ENCODE results near the gene KDM4B. TPM values are rescaled to one million over a fixed set of nuclear protein-coding genes. Genes with fewer than 3 reads are reported as not detected.

The KDM4B gene
- total and polyA plus RNA-seq, 12 donors: 12.4 to 35.8 (median 30.3) TPM

- H3K9me3 ChIP-seq: no peaks in the 10 kb centered on the region
- TF ChIP-seq, protein P1, sequence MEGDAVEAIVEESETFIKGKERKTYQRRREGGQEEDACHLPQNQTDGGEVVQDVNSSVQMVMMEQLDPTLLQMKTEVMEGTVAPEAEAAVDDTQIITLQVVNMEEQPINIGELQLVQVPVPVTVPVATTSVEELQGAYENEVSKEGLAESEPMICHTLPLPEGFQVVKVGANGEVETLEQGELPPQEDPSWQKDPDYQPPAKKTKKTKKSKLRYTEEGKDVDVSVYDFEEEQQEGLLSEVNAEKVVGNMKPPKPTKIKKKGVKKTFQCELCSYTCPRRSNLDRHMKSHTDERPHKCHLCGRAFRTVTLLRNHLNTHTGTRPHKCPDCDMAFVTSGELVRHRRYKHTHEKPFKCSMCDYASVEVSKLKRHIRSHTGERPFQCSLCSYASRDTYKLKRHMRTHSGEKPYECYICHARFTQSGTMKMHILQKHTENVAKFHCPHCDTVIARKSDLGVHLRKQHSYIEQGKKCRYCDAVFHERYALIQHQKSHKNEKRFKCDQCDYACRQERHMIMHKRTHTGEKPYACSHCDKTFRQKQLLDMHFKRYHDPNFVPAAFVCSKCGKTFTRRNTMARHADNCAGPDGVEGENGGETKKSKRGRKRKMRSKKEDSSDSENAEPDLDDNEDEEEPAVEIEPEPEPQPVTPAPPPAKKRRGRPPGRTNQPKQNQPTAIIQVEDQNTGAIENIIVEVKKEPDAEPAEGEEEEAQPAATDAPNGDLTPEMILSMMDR (IDR thresholded peaks at IDR 0.05): no peak
- 97 to 99% methylated on average over 19 of the region's 19 CpGs for WGBS, 2 donors
- ATAC-seq (no peak), DNase-seq (no peak)
- no peaks in the 10 kb centered on the region for H3K27me3 ChIP-seq
- no peak overlapping the region for H3K4me3 ChIP-seq
- H3K36me3 ChIP-seq: peaks cover 0 to 88% (median 20%) of the 10 kb centered on the region in 9 donors
- no peak overlapping the region for H3K27ac ChIP-seq
- intact Hi-C loops (cut with DNase I): no loop called here
- H3K4me1 ChIP-seq: peaks cover 6 to 28% (median 8%) of the 10 kb centered on the region in 9 donors
Observed at GRCh38 chr19:5080809-5081208, 111.9 kb downstream of the KDM4B start.

DNA sequence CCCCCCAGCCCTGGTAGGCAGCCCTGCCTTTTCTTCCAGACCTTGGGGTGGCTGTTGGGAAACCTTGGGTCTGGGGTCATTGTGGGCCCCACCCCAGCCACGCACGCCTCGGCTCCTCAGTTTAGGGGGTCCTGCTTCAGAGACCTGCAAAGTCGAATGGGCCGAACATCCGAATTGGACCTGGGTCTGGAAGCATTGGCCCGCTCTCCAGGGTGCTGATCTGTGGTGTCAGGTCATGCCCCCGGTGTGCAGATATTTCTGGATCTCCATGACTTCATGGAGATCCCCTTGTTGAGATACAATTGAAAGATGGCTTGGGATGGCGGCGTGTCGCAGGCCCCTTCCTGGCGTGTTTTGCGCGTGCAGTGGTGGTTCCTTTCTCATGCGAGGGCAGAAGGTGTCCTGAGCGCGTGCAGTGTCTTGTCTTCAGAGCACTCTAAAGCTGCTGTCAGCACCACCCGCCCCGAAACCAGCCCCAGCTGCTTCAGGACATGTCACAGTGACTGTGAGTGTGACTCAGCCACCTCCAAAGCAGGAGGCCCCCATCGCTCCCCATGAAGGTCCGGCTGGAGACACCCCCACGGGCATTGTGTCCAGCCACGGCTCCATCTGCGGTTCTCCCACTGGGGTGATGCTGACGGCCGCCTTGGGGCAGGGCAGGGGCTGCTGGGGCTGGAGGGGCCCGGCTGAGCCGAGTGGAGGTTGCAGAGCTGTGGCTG is 112.7 kb downstream of the KDM4B start:
- H3K27ac ChIP-seq: no peak overlapping the region
- DNase-seq: no peak
- no peak overlapping the region for H3K4me3 ChIP-seq
- 95 to 96% methylated on average over 28 of the region's 28 CpGs for WGBS, 2 donors
- TF ChIP-seq, protein P1 (IDR thresholded peaks at IDR 0.05): no peak
- ATAC-seq: no peak
- H3K9me3 ChIP-seq: no peaks in the 10 kb centered on the region
- H3K36me3 ChIP-seq: peaks cover 0 to 95% (median 21%) of the 10 kb centered on the region in 9 donors
- H3K4me1 ChIP-seq: peaks cover 6 to 28% (median 8%) of the 10 kb centered on the region in 9 donors
- no peaks in the 10 kb centered on the region for H3K27me3 ChIP-seq
- intact Hi-C loops (cut with DNase I): no loop called here

- peak overlapping the region in 4 of 10 donors; percentile 9 to 41 (median 18) for H3K27ac ChIP-seq
- TF ChIP-seq, protein P1 (IDR thresholded peaks at IDR 0.05): no peak
- 39 to 63% methylated on average over 13 of the region's 13 CpGs for WGBS, 2 donors
- no peaks in the 10 kb centered on the region for H3K27me3 ChIP-seq
- DNase-seq (peak in 1 of 2 donors; percentile 29), ATAC-seq (peak in 7 of 8 donors; percentile 34 to 72 (median 50))
- no peak overlapping the region for H3K4me3 ChIP-seq
- no peaks in the 10 kb centered on the region for H3K9me3 ChIP-seq
- peaks cover 5 to 22% (median 8%) of the 10 kb centered on the region in 9 donors for H3K4me1 ChIP-seq
- intact Hi-C loops (cut with DNase I): no loop called here
- peaks cover 0 to 95% (median 30%) of the 10 kb centered on the region in 9 donors for H3K36me3 ChIP-seq
Observed at GRCh38 chr19:5083547-5083965, 114.6 kb downstream of the KDM4B start.

DNA sequence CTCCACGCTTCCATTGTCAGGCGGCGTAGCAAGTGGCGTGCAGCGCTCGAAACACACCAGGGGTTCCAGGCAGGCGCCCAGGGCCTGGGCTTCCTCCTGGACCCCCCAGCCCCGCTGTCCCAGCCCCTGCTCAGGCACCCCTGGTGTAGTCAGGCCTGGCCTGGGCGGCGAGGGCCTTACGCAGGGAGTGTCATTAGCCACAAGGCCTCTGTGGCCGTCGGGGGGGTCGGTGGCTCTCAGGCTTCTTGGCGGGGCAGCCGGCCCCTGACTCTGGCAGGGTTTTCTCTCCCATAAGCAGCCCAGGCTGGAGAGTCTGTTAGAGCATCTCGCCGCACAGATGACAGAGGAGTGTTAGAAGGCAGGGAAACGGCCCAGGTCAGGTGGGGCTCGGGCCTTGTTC is 116.7 kb downstream of the KDM4B start:
- intact Hi-C loops (cut with DNase I): no loop called here
- DNase-seq (no peak), ATAC-seq (no peak)
- H3K4me1 ChIP-seq: peaks cover under 1 to 17% (median 8%) of the 10 kb centered on the region in 9 donors
- TF ChIP-seq, protein P1 (IDR thresholded peaks at IDR 0.05): no peak
- WGBS, 2 donors: 96 to 97% methylated on average over 20 of the region's 20 CpGs
- peaks cover 0 to 88% (median 26%) of the 10 kb centered on the region in 9 donors for H3K36me3 ChIP-seq
- H3K27ac ChIP-seq: no peak overlapping the region
- H3K27me3 ChIP-seq: no peaks in the 10 kb centered on the region
- H3K9me3 ChIP-seq: no peaks in the 10 kb centered on the region
- no peak overlapping the region for H3K4me3 ChIP-seq

Data from heart right ventricle (tissue), 16 donors.